Measurements from ENCODE around the gene PMEPA1.

PMEPA1 gene

GRCh38 chr20:57621421-57622200 lies 88.2 kb downstream of the PMEPA1 start:
- DNase-seq (ENCODE audit: low read depth): no peak

- no peak for DNase-seq (ENCODE audit: low read depth)
These were observed 88.8 kb downstream of the PMEPA1 start for GRCh38 chr20:57620999-57621398.

- DNase-seq (ENCODE audit: low read depth): peak; percentile 31
These were observed 89.4 kb downstream of the PMEPA1 start, which contains the start of gene ZBP1 for GRCh38 chr20:57620274-57620990. Gene ZBP1, minus strand, starts transcription at chr20:57620426. Its CDS starts 131 bp downstream, at chr20:57620295.

- DNase-seq (ENCODE audit: low read depth): peak; percentile 34
These were observed 90.6 kb downstream of the PMEPA1 start for GRCh38 chr20:57619051-57619831.

- DNase-seq (ENCODE audit: low read depth): no peak
These were observed 91.1 kb downstream of the PMEPA1 start for GRCh38 chr20:57618764-57619050.

- DNase-seq (ENCODE audit: low read depth): peak; percentile 28
These were observed 91.6 kb downstream of the PMEPA1 start for GRCh38 chr20:57618091-57618763.

- DNase-seq (ENCODE audit: low read depth): no peak
These were observed 92.6 kb downstream of the PMEPA1 start for GRCh38 chr20:57617079-57617795.

GRCh38 chr20:57616143-57616951 lies 93.5 kb downstream of the PMEPA1 start:
- DNase-seq (ENCODE audit: low read depth): no peak

GRCh38 chr20:57615445-57615811 lies 94.4 kb downstream of the PMEPA1 start:
- DNase-seq (ENCODE audit: low read depth): no peak

GRCh38 chr20:57614490-57615444 lies 95.0 kb downstream of the PMEPA1 start:
- no peak for DNase-seq (ENCODE audit: low read depth)

GRCh38 chr20:57613481-57613921 lies 96.3 kb downstream of the PMEPA1 start:
- no peak for DNase-seq (ENCODE audit: low read depth)

- DNase-seq (ENCODE audit: low read depth): no peak
These were observed 96.9 kb downstream of the PMEPA1 start for GRCh38 chr20:57612916-57613315.

GRCh38 chr20:57612436-57612835 lies 97.4 kb downstream of the PMEPA1 start:
- no peak for DNase-seq (ENCODE audit: low read depth)

GRCh38 chr20:57611586-57612311 lies 98.1 kb downstream of the PMEPA1 start:
- DNase-seq (ENCODE audit: low read depth): no peak

GRCh38 chr20:57610261-57610952 lies 99.4 kb downstream of the PMEPA1 start:
- DNase-seq (ENCODE audit: low read depth): no peak

- DNase-seq (ENCODE audit: low read depth): no peak
These were observed 100.0 kb downstream of the PMEPA1 start for GRCh38 chr20:57609842-57610167.

GRCh38 chr20:57609086-57609841 lies 100.6 kb downstream of the PMEPA1 start:
- DNase-seq (ENCODE audit: low read depth): no peak

- DNase-seq (ENCODE audit: low read depth): no peak
These were observed 101.3 kb downstream of the PMEPA1 start for GRCh38 chr20:57608516-57608915.

All from activated T-helper 9 cell treated with anti-CD3 and anti-CD28 coated beads, Interleukin-2, amount 50 U/mL, for 16 hours (primary cell).